Measurements from ENCODE around the gene NLGN2. TPM values are rescaled to one million over a fixed set of nuclear protein-coding genes. Genes with fewer than 3 reads are reported as not detected.
"Not testable (repeated sequence)": the region's sequence is repeated elsewhere in the genome, so short reads cannot be mapped to it uniquely, and the experiment has no call there.

The NLGN2 gene
- 3.7 and 4.2 TPM in 2 replicates for total RNA-seq (2014; rRNA removed; shearing (Covaris generic))

DNA sequence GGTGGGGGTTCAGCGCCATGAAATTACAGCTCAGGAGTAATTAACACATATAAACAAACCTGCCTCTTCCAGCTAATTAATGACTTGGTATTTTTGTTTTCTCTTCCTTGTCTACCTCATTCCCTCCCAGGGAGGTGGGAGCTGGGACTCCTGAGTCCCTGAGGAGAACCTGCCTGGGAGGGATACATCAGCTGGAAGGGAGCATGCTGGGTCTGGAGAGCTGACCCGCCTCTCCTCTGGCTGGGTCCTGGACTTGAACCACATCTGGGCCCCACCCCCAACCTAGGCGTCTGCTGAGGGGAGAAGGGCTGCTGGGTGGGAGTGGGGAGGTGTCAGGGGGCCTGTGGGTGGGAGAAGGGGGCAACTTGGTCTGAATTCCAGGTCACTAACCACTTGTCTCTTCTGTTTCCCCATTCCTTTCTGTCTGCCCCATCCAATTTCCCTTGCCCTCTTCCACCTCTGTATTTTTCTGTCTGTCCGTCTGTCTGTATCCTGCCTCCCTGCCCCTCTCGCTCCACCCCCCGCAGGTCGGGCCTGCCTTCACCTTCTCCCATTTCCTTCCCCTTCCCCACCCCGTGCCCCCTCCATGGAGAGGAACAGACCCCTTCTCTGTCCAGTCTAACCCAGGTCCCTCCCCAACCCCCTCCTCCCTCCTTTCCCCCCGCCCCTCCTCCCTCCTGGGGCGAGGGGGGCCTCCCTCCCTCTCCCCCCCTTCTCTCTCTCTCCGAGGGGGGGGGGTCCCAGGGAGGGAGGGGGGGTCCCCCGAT, at the start of gene NLGN2:
Gene NLGN2, plus strand, starts transcription at position 361 of the 767 bp plus-strand sequence. CDS start 411 bp downstream, outside the sequence.
- no peak for DNase-seq (ENCODE audit: low read depth)

DNA sequence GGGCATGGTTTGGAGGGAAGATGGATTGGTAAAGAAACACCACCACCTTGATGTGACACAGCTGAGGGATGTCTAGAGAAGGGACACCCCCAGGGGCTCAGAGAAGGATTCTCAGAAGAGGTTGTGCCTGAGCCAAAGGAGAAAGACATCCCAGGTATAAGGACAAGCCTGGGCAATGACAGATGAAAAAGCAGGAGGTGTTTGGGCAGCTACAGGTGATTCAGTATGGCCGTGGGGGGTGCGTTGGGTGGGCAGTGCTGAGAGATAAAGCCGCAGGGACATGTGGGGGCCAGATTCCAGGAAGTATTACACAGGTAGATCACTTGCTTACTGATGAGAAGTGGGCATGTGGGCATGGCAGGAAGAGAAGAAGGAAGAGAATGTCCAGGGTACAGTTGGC, 45.7 kb upstream of the NLGN2 start:
- DNase-seq (ENCODE audit: low read depth): no peak

DNA sequence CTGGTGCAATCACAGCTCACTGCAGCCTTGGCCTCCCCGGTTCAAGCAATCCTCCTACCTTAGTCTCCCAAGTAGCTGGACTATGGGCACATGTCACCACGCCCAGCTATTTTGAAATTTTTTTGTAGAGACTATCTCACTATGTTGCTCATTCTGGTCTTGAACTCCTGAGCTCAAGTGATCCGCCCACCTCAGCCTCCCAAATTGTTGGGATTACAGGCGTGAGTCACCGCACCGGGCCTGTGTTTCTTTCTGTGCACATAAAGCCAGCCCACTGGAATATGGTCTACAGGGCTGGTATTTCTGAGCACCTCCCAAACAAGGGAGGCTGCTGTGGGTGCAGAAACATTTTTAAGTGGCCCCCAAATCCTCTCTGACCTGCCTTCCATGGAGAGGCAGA, 44.3 kb upstream of the NLGN2 start:
- no peak for DNase-seq (ENCODE audit: low read depth)

DNA sequence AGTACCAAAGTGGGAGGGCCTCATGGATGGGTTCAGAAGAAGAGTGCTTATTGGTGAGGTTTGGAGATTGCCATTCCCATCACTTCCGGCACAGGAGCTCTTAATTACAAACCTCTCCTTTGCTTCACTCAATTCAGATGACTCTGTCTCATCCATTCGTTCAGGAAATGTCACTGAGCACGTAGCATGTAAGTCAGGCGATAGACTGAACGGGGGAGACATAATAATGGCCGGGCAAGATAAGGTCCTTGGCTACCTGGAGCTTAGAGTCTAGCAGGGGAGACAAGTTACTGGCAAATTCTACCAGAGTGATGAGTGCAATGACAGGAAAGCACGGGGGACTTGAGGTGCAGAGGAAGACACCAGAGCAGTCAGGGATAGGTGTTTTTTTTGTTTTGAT, 41.7 kb upstream of the NLGN2 start:
- not testable (repeated sequence) for DNase-seq (ENCODE audit: low read depth)

DNA sequence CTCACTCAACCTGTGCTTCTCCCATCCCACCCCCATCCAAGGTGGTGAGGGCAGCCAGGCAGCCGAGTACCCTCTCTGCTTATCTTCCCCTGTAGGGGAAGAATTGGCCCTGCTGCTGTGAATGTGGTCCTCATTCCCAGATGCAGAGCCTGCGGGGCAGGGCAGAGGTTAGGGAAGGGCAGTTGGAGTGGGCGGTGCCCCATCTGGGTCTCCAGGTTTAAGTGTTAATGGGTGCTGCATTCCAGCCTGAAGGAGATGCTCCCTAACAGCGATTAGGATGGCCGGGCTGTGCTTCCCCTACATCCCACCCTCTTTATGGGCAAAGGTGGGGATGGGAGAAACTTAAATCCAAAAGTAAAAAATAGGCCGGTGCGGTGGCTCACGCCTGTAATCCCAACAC, 40.6 kb upstream of the NLGN2 start:
- no peak for DNase-seq (ENCODE audit: low read depth)

DNA sequence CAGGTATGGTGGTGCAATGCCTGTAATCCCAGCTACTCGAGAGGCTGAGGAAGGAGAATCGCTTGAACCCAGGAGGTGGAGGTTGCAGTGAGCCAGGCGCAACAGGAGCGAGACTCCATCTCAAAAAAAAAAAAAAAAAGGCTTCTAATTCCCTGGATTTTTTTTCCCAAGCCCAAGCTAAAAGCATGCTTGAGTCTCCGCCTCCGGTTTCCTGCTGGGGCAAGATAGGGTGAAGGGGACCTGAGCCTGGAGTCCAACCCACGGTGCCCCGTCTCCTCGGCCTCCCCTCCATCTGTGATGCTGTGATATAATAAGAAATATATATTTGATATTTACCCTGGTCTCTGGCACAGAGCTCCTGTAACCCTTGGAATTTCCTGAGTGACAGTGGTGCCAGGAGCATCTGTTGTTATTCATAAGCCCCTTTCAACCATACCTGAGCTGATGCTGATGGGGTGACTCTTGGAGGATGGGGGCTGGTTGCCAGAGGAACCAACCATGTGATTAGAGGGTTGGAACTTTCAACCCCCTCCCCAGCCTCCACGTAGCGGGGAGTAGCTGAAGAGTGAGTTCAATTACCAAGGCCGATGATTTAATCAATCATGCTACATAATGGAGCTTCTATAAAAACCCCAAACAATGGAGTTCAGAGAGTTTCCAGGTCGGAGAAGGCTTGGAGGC, 39.6 kb upstream of the NLGN2 start:
- DNase-seq (ENCODE audit: low read depth): no peak

DNA sequence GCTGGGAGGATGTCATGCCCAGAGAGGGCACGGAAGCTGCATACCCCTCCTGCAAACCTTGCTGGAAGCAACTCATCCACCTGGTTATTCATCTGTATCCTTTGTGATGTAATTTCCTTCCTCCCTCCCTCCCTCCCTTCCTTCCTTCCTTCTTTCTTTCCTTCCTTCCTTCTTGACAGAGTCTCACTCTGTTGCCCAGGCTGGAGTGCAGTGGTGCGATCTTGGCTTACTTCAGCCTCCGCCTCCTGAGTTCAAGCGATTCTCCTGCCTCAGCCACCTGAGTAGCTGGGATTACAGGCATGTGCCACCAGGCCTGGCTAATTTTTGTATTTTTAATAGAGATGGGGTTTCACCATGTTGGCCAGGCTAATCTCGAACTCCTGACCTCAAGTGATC, 39.0 kb upstream of the NLGN2 start:
- not testable (repeated sequence) for DNase-seq (ENCODE audit: low read depth)

DNA sequence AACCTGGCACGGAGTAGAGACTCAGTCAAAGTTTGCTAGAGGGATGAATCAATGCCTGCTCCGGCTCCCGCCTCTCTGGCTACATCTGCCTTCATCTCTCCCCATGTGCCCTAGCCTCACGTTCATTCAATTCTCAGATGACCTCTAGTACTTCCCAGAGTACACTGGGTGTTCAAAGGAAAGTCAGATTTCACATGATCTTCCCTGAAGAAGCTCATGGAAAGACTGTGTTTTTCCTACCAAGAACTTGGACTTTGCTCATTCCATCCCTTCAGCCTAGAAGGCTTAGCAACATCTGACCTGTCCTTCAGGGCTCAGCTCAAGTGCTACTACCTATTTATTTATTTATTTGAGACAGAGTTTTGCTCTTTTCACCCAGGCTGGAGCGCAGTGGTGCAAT, 37.8 kb upstream of the NLGN2 start:
- no peak for DNase-seq (ENCODE audit: low read depth)

DNA sequence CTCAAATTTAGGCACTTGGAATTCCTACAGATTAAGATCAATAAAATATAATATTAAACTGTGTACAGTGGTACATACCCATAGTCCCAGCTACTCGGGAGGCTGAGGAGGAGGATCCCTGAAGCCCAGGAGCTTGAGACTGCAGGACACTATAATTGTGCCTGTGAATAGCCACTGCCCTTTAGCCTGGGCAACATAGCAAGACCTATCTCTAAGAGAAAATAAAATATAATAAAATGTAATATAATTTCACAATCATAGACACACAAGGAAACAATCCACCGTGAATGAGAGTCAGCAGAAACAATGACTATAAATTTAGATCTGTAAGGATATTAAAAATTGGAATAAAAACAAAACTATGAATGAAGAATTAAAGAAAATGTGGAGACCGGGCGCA, 36.8 kb upstream of the NLGN2 start:
- no peak for DNase-seq (ENCODE audit: low read depth)

DNA sequence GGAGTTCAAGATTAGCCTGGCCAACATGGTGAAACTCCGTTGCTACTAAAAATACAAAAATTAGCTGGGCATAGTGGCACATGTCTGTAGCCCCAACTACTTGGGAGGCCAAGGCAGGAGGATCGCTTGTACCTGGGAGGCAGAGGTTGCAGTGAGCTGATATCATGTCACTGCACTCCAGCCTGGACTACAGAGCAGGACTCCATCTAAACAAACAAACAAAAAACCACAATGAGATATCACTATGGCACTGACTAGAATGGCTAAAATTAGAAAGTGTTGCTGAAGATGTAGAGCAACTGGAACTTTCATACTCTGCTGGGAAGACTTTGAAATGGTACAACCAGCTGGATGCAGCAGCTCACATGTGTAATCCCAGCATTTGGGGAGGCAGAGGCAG, 33.3 kb upstream of the NLGN2 start:
- DNase-seq (ENCODE audit: low read depth): no peak

DNA sequence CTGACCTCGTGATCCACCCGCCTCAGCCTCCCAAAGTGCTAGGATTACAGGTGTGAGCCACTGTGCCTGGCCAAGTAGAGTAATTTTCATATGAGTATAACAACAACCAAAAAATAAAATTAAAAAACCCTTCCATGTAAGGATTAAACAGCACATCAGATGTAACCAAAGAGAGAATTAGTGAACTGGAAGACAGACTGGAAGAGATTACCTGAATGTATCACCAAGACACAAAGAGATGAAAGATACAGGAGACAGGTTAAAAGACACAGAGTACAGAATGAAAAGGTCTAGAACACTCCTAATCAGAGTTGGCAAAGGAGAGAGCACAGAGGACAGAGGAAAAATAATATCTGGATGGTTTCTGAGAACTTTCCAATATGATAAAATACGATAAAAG, 28.5 kb upstream of the NLGN2 start:
- DNase-seq (ENCODE audit: low read depth): no peak

DNA sequence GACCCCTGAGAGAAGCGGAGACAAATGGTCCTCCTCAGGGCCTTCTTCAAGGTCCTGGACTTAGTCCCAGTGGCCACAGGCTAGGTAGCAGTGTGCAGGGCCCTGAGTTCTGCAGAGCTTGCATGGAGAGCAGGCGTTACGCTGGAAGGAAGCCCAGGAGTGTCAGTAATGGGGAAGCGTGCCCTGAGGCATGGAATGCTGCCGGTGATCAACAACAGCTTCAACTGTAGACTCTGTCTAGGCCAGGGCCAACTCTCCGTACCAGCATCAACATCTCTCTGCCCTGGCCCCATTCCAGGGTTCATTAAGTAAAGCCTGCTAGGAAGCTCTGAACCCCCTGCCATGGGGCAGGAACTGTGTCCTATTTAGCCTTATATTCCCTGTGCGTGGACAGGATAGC, 27.3 kb upstream of the NLGN2 start:
- DNase-seq (ENCODE audit: low read depth): peak; percentile 74

DNA sequence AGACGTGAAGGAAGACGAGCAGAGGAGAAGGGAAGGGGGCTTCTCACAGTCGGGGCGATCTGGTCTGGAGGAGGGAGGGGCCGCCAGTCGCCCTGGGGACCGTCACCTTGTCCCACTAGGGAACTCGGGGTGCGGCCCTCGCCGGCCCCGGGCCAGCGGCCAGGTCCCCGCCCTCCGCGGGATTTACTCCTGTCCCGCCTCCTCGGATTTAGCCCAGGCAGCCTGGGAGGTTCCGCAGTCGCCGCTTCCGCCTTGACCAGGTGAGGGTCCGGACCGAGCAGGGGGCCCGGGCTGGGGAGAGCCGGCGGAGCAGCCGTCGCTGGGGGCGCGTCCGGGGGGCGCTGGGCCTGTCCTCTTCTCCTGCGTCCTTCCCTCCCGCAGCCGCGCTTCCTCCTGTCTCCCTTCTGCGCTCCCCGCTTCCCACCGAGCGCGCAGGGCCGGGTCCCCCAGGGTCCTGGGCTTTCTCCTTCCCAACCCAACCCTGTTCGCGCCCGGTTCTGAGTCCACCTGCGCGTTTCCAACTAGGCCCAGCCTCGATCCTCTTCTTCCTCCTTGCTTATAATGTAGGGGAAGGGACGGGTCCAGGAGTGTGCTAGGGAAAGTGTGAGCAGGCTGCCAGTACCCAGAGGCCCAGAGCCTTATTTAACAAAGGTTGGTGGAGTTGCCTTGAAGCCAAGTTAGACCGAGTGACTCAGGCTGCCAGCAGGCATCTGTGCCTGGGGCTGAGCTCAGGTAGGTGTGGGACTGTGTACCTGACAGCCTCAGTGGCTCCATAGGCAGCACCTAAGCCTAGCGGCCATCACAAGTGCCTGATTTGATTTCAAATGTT, 26.6 kb upstream of the NLGN2 start, which contains the start of gene TNK1:
Gene TNK1, plus strand, starts transcription at position 235 of the 829 bp plus-strand sequence. CDS start 1,838 bp downstream, outside the sequence.
- DNase-seq (ENCODE audit: low read depth): no peak

DNA sequence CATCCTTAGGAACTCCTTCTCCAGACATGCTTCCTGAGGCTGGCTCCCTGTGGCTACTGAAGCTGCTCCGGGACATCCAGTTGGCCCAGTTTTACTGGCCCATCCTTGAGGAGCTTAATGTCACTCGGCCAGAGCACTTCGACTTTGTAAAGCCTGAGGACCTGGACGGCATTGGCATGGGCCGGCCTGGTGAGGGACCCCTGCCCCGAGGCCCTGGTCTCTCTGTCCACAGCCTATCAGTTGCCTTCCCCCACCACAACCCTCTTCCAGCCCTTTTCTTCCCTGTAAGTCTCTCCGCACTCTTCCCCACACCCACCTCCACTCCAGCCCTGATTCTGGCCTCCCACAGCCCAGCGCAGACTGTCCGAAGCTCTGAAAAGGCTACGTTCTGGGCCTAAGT, 24.7 kb upstream of the NLGN2 start:
- DNase-seq (ENCODE audit: low read depth): no peak

DNA sequence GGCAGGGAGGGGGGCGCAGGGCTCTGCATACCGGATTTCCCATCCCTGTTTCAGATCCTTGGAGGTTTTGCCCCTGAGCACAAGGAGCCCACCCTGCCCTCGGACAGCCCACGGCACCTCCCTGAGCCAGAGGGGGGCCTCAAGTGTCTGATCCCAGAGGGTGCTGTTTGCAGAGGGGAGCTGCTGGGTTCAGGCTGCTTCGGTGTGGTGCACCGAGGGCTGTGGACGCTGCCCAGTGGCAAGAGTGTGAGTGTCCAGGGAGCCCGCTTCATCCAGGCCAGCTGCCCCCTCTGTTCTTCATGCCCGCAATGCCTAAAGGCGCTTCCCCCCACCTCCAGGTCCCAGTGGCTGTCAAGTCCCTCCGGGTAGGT, 24.3 kb upstream of the NLGN2 start:
- no peak for DNase-seq (ENCODE audit: low read depth)

DNA sequence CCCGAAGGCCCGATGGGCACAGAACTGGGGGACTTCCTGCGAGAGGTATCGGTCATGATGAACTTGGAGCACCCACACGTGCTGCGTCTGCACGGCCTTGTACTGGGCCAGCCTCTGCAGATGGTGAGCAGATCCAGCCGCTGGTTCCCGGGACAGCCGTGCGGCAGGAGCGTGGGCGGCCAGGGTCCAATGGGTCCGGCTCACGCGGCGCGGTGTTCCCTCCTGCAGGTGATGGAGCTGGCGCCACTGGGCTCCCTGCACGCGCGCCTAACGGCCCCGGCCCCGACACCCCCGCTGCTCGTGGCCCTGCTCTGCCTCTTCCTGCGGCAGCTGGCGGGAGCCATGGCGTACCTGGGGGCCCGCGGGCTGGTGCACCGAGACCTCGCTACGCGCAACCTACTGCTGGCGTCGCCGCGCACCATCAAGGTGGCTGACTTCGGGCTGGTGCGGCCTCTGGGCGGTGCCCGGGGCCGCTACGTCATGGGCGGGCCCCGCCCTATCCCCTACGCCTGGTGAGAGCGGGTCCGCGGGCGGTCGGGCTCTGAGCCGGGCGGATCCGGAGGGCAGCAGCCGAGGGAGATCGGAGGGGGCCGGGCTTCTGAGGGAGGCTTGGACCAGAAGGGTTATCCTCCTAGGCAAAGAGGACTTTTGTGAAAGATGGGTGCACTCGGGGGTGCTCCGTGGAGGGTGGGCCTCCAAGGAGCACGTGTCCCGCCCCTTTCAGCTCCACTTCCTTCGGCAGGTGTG, 23.7 kb upstream of the NLGN2 start:
- DNase-seq (ENCODE audit: low read depth): no peak

DNA sequence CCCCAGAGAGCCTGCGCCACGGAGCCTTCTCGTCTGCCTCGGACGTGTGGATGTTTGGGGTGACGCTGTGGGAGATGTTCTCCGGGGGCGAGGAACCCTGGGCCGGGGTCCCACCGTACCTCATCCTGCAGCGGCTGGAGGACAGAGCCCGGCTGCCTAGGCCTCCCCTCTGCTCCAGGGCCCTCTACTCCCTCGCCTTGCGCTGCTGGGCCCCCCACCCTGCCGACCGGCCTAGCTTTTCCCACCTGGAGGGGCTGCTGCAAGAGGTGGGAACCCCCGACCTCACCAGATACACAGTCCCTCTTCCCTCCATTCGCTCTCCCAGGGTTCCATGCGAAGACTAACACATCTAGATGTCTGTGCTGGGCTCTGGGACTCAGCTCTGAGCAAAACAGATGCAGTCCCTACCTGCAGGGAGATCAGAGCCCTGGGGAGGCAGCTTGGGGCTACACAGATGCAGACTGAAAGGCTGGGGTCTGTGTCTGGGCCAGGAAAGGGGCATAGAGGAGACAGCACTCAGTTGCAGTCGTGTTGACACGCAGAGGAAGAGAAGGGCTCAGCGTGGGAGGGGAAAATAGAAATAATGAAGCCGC, 23.1 kb upstream of the NLGN2 start:
- no peak for DNase-seq (ENCODE audit: low read depth)

DNA sequence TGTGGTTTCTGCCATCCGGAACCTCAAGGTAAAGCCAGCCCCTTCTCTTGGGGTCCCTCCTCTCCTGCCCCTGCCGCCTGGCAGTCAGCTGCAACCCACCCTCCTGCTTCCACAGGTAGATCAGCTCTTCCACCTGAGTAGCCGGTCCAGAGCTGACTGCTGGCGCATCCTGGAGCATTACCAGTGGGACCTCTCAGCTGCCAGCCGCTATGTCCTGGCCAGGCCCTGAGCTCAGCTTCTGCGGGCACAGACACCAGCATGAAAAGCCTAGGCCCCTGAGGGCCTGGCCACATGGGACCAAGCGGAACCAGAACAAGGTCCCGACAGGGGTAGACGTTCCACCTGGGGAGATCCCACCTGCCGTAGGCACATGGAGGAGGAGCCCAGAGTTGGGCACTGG, 18.8 kb upstream of the NLGN2 start:
- no peak for DNase-seq (ENCODE audit: low read depth)

DNA sequence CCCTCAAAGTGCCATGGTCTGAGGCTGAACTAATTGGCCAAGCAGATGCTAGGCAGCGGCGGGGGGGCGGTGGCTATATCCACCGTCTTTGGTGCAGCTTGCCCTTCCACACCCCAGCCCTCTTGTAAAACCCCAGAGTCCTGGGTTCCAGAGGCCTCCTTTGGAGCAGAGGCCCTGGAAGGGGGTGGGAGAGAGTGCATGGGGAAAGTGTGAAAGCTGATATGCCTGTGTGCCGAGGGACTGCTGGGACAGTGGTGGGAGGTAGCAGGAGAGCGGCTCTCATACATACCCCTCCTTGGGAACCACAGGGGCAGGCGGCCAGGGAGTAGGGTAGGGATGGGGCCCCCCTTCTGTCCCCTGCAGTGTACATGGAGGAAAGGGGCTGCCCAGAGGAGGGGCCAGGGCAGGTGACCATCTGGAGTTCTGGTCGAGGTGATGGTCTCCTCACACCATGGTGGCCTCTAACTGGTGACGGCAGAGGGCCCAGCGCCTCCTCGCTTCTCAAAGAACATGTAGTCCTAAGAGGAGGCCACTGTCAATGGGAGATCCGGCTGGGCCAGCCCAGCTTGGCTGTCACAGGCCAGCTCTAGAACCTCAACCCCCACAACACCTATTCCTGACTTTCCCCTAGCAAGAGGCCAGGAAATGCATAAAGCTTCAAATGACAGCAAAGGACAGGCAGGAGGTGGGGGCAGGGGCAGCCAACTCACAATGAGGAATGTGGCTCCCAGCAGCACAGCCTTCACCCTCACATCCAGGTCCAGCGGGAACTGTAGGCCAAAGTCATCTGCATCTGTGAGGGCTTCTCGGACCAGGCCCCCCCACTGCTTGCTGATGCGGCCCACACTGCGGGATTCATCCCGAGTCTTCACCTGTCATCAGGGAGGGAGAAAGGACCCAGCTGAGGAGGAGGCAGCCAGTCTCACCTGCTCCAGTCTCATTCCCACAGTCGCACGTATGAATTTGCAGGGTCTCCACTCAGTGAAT, 17.4 kb upstream of the NLGN2 start:
- DNase-seq (ENCODE audit: low read depth): no peak

DNA sequence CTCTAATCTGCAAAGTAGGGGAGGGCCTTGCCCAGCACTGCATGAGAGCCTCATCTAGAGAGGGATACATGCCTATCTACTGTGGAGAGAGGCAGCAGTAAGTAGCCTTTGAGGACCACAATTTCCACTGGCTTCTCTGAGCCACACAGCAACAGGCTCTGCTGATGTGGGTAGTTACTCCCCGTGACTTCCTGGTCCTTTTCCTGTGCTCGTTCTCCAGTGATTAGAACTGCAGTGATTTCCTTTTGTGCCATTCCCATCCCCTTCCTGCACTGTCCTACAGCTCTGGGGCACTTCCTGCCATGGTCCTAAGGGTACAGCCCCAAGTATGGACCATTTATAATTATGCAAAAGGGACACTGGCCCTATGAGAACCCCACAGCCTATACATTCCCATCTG, 16.3 kb upstream of the NLGN2 start:
- DNase-seq (ENCODE audit: low read depth): no peak
